ENCODE measurements around the gene FALEC. TPM values are rescaled to one million over a fixed set of nuclear protein-coding genes. Genes with fewer than 3 reads are reported as not detected.
A peak's percentile ranks its signal among the peaks of the same experiment; 100 is the strongest.

Gene FALEC
- total and polyA plus RNA-seq, 9 of the 15 experiments (the other 6 are each of a cell fraction or from before 2014, with no cell fraction given) = 0.15 to 1.8 (median 0.53) TPM; not detected in 5

DNA sequence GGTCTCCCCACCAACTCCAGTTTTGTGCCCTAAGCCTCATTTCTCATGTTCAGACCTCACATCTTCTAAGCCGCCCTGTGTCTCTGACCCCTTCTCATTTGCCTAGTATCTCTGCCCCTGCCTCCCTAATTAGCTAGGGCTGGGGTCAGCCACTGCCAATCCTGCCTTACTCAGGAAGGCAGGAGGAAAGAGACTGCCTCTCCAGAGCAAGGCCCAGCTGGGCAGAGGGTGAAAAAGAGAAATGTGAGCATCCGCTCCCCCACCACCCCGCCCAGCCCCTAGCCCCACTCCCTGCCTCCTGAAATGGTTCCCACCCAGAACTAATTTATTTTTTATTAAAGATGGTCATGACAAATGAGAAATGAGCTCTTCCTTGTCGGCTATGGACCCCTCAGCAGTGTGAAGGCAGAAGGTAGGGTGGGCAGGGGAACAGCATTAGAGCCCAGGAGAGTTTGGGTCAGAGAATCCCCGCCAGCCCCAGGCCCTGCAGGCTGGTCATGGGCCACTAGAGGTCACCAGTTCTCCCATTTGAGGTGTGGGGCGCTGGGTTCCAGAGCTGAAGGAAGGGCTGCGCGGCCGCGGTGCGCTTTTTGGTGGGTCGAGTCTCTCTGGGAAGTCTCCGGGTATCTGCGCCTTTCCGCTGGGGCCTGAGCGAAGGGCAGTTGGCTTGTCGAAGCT lies 45.2 kb downstream of the FALEC start (continued):
- no peak for TF ChIP-seq SAFB (IDR thresholded peaks at IDR 0.05; ENCODE audit: borderline replicate concordance, low read depth, low read length)
- 0 out of 2 replicates have a peak, but pooled peaks have one; percentile 27 for TF ChIP-seq EP400 (IDR thresholded peaks at IDR 0.05)
- TF ChIP-seq ARID1B (IDR thresholded peaks at IDR 0.05) = peak; percentile 24; the same call in 1 of the 2 replicates
- peak; percentile 44; the same call in 1 of the 2 replicates for TF ChIP-seq ZBTB7A (IDR thresholded peaks at IDR 0.05; ENCODE audit: borderline replicate concordance, control insufficient read depth, low read depth, low read length)
- no peak for TF ChIP-seq SIRT6 (IDR thresholded peaks at IDR 0.05; ENCODE audit: low read depth, low read length)
- no peak; a peak in 1 of 4 replicates for TF ChIP-seq RCOR1 (IDR thresholded peaks at IDR 0.05; ENCODE audit: borderline replicate concordance in 1 of 2, low read depth in 2 of 2, low read length in 2 of 2)
- no peak for TF ChIP-seq SRF (CRISPR knock-in tag; IDR thresholded peaks at IDR 0.05)
- TF ChIP-seq ERF (CRISPR knock-in tag; IDR thresholded peaks at IDR 0.05) = no peak
- no peak for TF ChIP-seq ZNF263 (CRISPR knock-in tag; IDR thresholded peaks at IDR 0.05; ENCODE audit: borderline replicate concordance)
- peak in 1 of 2 experiments; percentile 71; a peak in 1 of 4 replicates for TF ChIP-seq MAZ (CRISPR knock-in tag; conservative IDR thresholded peaks at IDR 0.05 in 1 of 2, IDR thresholded peaks at IDR 0.05 in 1 of 2)
- TF ChIP-seq E2F3 (CRISPR knock-in tag; IDR thresholded peaks at IDR 0.05) = no peak
- peak; percentile 85 for TF ChIP-seq SMC3 (conservative IDR thresholded peaks at IDR 0.05; ENCODE audit: insufficient read depth, low read depth, low read length)
- no peak for TF ChIP-seq TGIF2 (CRISPR knock-in tag; IDR thresholded peaks at IDR 0.05)
- TF ChIP-seq ESRRA (IDR thresholded peaks at IDR 0.05; ENCODE audit: borderline replicate concordance, low read depth) = 0 out of 2 replicates have a peak, but pooled peaks have one; percentile 10
- peak; percentile 38 for TF ChIP-seq ZFP36 (IDR thresholded peaks at IDR 0.05; ENCODE audit: low read depth, low read length, partially characterized antibody)
- no peak for TF ChIP-seq ZNF584 (CRISPR knock-in tag; IDR thresholded peaks at IDR 0.05; ENCODE audit: low read depth)
- TF ChIP-seq ZBTB12 (CRISPR knock-in tag; IDR thresholded peaks at IDR 0.05) = no peak
- TF ChIP-seq, protein P1, sequence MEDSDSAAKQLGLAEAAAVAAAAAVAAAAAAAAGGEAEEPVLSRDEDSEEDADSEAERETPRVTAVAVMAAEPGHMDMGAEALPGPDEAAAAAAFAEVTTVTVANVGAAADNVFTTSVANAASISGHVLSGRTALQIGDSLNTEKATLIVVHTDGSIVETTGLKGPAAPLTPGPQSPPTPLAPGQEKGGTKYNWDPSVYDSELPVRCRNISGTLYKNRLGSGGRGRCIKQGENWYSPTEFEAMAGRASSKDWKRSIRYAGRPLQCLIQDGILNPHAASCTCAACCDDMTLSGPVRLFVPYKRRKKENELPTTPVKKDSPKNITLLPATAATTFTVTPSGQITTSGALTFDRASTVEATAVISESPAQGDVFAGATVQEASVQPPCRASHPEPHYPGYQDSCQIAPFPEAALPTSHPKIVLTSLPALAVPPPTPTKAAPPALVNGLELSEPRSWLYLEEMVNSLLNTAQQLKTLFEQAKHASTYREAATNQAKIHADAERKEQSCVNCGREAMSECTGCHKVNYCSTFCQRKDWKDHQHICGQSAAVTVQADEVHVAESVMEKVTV (CRISPR knock-in tag; IDR thresholded peaks at IDR 0.05) = peak; percentile 64
- peak; percentile 88 to 90 for TF ChIP-seq NRF1 (conservative IDR thresholded peaks at IDR 0.05 in 1 of 2, IDR thresholded peaks at IDR 0.05 in 1 of 2)
- TF ChIP-seq TCF7 (IDR thresholded peaks at IDR 0.05; ENCODE audit: borderline replicate concordance) = peak; percentile 28; the same call in 1 of the 2 replicates
- no peak for TF ChIP-seq ZNF282 (CRISPR knock-in tag; IDR thresholded peaks at IDR 0.05)
- 0 out of 2 replicates have a peak, but pooled peaks have one; percentile 51 for TF ChIP-seq HDAC2 (IDR thresholded peaks at IDR 0.05)
- TF ChIP-seq GTF2A2 (tag; IDR thresholded peaks at IDR 0.05) = no peak
- peak; percentile 49; the same call in 1 of the 2 replicates for TF ChIP-seq CC2D1A (IDR thresholded peaks at IDR 0.05)
- TF ChIP-seq HCFC1 (IDR thresholded peaks at IDR 0.05; ENCODE audit: low read depth, low read length) = 0 out of 2 replicates have a peak, but pooled peaks have one; percentile 14
- no peak for TF ChIP-seq PCBP2 (IDR thresholded peaks at IDR 0.05; ENCODE audit: low read depth, low read length, poor library complexity, severe bottlenecking)

Data from K562 (cell line).